Measurements from ENCODE around the gene MOB2.
"Not testable (repeated sequence)": the region's sequence is repeated elsewhere in the genome, so short reads cannot be mapped to it uniquely, and the experiment has no call there.

Gene MOB2

DNA sequence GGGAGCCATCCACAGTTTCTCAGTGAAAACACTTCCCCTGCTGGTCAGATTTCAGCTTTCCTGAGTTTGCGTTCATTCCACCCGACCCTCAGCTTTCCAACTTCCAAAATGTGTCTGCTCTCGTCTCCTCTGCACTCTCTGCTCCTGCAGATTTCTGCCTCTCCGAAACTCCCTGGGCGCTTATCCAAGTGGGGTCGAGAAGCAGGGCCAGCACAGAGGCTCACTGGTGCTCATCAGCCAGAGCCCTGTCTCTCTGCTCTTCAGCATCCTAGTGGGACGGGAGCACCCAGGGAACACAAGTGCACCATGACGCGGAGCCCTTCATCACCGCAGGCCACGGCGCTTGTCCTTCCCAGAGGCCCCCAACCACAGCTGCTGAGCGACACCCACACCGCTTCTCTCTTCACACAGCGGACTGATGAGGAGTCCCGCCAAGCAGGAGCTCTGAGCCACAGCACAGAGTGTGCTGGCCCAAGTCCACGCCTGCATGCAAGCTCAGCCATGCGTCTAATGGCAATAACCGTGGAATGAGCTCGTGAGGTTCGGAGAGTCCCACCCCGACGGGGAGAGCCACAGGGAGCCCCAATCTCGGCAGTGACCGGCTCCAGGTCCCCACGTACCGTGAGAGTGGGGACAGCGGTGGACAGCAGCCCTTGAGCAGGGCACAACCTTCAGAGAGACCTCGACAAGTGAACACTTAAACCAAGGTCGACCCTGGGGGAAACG, 27.9 kb upstream of the MOB2 start:
- ChIA-PET CTCF (interaction anchor here (0.6 to 2.6 kb wide), 18 partner anchors 10 to 314 kb away, joined by 3 to 11 read pairs (median 4); no protein-coding TSS in a partner anchor), POLR2A (no interaction called here)
- TF ChIP-seq, protein P1, sequence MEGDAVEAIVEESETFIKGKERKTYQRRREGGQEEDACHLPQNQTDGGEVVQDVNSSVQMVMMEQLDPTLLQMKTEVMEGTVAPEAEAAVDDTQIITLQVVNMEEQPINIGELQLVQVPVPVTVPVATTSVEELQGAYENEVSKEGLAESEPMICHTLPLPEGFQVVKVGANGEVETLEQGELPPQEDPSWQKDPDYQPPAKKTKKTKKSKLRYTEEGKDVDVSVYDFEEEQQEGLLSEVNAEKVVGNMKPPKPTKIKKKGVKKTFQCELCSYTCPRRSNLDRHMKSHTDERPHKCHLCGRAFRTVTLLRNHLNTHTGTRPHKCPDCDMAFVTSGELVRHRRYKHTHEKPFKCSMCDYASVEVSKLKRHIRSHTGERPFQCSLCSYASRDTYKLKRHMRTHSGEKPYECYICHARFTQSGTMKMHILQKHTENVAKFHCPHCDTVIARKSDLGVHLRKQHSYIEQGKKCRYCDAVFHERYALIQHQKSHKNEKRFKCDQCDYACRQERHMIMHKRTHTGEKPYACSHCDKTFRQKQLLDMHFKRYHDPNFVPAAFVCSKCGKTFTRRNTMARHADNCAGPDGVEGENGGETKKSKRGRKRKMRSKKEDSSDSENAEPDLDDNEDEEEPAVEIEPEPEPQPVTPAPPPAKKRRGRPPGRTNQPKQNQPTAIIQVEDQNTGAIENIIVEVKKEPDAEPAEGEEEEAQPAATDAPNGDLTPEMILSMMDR (IDR thresholded peaks at IDR 0.05; ENCODE audit: control extremely low read depth, extremely low read depth, low read depth, missing control alignments), result no peak
- no peak for DNase-seq (ENCODE audit: extremely low spot score)

DNA sequence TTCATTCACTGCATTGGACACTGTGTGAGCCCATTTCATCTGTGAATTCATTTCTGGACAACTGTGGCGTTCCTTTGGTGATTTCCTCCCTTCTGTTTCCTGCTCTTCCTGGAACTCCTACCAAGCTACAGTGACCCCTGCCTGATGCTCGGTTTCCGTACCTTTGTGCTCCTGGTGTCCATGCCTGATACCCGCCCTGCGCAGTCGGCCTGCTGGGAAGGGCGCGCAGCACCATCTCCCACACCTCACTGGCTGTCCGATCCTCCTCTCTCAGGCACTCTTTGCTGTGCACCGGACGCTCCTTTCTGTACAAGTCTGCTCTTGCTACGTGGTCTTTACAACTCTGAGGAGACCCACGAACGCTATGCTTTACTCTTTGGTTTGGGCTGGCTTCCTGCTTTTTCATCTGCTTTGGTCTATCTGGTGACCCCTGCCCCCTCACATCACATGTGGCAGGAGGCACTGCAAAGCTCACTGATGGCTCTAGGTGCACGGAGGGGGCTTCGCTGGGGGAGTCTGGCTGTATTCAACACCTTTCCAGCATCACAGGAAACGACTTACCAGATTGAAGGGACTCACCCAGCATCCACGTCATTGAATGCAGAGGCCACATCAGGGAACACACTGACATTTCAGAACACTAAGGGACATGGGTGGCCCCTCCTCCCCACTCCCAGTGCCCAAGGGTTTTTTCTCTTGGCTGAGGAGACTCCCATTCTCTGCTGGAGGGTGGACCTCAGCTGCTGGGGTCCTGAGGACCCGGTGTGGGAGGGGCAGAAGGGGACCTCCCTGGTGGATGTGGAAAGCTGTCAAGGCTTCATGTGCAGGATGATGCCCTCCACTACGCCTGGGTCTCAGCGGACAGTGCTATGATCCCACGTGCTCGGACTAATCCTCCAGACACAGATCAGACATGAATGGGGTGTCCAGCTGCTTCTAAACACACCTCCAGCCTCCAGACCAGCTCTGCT, 27.0 kb upstream of the MOB2 start:
- no peak for DNase-seq (ENCODE audit: extremely low spot score)
- ChIA-PET CTCF (interaction anchor here (0.6 to 2.6 kb wide), 7 partner anchors 9 to 309 kb away, joined by 3 to 11 read pairs (median 4); no protein-coding TSS in a partner anchor), POLR2A (no interaction called here)
- TF ChIP-seq, protein P1 (IDR thresholded peaks at IDR 0.05; ENCODE audit: control extremely low read depth, extremely low read depth, low read depth, missing control alignments), result no peak

DNA sequence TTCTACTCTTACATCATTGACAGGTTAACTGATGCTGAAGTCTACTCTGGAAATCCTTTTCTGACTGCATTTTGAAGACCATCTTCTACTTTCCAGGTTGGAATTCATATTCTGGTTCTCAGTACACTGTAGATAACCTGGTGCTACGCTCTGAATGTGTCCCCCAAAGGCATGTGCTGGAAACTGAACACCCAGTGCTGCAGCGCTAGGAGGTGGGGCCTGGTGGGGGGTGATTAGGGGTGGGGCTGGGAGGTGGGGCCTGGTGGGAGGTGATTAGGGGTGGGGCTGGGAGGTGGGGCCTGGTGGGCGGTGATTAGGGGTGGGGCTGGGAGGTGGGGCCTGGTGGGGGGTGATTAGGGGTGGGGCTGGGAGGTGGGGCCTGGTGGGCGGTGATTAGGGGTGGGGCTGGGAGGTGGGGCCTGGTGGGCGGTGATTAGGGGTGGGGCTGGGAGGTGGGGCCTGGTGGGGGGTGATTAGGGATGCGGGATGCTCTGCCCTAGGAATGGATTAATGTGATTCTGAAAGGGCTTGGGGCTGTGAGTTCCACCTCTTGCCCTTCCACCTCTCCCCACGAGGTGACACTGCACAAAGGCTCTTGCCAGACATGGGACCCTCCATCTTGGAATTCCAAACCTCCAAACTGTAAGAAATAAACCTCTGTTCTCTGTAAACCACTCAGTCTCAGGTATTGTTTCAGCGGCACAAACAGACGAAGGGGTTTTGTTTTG, 26.1 kb upstream of the MOB2 start:
- POLR2A ChIA-PET; CTCF ChIA-PET; DNase-seq (ENCODE audit: extremely low spot score): not testable (repeated sequence)

DNA sequence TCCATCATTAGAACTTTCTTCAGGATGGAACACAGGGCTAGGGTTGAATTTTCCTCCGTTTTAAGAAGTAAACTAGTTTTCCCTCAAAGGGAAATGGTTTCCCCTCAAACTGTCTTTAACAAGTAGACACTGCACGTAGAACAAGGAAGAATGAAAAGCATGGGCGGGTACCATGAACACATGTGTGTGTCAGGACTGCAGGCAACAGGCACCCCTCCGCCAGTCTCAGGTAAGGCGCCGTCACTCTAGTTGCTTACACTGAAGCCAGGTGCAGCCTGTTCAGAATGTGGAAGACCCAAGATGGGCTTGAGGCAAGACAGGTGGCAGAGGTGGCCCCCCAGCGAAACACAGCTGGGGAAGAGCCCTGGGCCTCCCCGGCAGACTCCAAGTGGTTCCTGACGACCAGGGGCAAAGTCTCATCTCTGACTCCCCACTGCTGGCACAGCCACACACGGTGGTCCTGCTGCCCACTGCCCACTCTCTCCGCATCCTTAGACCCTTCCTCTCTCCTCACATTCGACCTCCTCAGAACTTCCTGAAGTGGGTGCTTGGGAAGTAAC, 25.4 kb upstream of the MOB2 start:
- TF ChIP-seq, protein P1 (IDR thresholded peaks at IDR 0.05; ENCODE audit: control extremely low read depth, extremely low read depth, low read depth, missing control alignments), result no peak
- POLR2A ChIA-PET, result no interaction called here
- no peak for DNase-seq (ENCODE audit: extremely low spot score)
- CTCF ChIA-PET, result no interaction called here

DNA sequence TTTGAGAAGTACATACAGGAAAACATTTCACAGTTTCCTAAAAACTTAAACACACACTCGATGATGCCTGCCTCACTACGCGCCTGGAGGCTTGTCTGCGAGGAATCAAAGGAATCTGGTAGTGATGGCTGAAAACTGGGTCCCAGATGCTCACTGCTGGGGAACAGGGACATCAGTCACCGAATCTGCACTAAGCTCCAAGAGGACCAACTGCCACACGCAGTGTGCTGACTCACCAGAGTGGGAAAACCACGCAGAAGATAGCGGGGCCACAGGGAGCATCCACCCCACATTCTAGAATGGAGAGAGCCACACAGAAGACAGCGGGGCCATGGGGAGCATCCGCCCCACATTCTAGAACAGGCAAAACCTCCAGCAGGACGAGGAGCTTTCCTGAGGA, 24.3 kb upstream of the MOB2 start:
- ChIA-PET CTCF (no interaction called here), POLR2A (no interaction called here)
- TF ChIP-seq, protein P1 (IDR thresholded peaks at IDR 0.05; ENCODE audit: control extremely low read depth, extremely low read depth, low read depth, missing control alignments), result no peak
- no peak for DNase-seq (ENCODE audit: extremely low spot score)

DNA sequence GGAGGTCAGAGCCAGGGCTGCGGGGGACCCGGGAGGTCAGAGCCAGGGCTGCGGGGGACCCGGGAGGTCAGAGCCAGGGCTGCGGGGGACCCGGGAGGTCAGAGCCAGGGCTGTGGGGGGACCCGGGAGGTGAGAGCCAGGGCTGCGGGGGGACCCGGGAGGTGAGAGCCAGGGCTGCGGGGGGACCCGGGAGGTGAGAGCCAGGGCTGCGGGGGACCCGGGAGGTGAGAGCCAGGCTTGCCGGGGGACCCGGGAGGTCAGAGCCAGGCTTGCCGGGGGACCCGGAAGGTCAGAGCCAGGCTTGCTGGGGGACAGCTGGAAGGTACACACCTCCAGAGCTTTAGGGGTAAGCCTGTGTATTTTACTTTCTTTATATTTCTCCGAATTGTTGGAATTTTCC, 23.8 kb upstream of the MOB2 start:
- CTCF ChIA-PET; DNase-seq (ENCODE audit: extremely low spot score); POLR2A ChIA-PET: not testable (repeated sequence)

DNA sequence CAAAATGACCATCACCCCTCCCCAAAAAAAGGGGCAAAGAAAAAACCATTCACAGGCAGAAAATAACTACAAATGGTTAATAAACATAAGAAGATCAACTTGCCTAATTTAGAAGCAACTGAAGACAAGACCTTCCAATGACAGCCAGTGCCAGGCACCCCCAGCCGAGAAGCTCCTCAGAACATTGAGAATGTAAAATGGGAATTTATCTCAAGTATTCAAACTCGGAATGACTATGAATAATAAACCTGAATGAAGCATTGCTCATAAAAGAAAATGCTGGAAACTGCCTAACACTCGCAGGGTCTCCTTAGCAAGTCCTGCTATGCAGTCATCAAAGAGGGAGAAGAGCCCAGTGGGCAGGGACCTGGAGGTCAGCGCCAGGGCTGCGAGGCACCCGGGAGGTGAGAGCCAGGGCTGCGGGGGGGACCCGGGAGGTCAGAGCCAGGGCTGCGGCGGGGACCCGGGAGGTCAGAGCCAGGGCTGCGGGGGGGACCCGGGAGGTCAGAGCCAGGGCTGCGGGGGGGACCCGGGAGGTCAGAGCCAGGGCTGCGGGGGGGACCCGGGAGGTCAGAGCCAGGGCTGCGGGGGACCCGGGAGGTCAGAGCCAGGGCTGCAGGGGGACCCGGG, 23.2 kb upstream of the MOB2 start:
- DNase-seq (ENCODE audit: extremely low spot score), result no peak
- ChIA-PET CTCF (no interaction called here), POLR2A (no interaction called here)
- TF ChIP-seq, protein P1 (IDR thresholded peaks at IDR 0.05; ENCODE audit: control extremely low read depth, extremely low read depth, low read depth, missing control alignments), result no peak
